GM21737 (cell line): ENCODE results near the gene AGBL1.

ENCODE experiments used
- ATAC-seq: cut with Tn5 transposase; IDR thresholded peaks from one replicate; pipeline ENCODE4 v1.9.1; 2021; ENCODE audit warnings: mild to moderate bottlenecking, moderate library complexity; ENCODE audit not compliant: unreplicated experiment

The AGBL1 gene

DNA sequence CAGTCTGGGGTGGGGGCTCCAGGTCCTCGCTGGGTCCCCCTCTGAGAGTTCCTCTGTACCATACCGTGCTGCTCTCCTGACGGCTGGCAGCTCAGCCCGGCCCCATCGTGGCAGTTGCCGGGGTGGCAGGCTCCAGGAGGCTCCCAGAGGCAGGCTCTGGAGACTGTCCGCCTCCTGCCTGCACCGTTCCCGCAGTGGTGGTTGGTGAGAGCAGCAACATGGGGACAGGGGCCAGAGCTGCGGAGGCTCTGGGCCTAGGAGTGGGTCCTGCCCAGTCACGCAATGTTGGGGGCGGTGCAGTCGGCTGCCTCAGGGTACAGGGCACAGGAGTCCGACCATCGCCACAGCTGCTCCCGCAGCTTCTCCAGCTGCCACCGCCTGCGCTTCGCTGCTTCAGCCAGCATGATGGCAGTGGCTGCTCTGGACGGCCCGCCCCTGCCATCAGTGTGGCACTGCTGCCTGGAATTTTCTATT is 492.7 kb downstream of the AGBL1 start:
- no peak for ATAC-seq

DNA sequence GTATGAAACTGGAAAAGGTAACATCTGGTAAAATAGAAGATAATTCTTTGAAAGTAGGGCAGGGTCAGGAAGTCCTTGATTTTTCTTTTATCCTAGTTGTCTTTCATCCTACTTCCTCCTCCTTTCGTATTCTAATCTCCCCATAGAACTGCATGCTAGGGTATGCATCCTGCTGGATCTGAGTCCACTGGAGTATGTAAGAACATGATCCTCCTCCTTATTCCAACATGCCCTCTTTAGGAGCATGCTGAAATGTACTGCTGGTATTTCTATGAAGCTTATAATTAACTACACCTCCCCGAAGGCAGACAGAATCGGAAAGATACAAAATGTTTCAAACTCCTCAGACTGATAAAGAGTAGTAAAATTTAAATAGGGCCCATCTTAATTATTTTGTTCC is 493.8 kb downstream of the AGBL1 start:
- ATAC-seq, result no peak

DNA sequence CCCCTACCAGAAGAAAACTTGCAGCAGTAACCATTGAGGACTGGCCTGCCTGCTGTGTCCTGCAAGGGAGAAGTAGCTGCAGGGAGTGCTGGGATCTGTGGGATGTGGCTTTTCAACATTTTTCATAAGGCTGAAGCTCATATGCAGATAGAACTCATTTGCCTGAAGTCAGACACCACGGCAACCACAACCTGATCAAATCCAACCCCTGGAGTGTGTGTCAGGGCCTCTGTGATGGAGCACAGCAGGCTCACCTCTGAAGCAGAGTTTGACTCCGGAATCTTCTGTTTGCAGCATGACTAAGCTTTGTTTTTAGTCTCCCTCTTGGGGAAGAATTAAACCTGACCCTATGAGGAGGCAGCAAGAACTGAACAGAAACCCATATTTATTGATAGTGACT is 508.7 kb downstream of the AGBL1 start:
- ATAC-seq, result no peak

GRCh38 chr15:86590461-86590860 is 510.8 kb downstream of the AGBL1 start:
- ATAC-seq, result no peak

DNA sequence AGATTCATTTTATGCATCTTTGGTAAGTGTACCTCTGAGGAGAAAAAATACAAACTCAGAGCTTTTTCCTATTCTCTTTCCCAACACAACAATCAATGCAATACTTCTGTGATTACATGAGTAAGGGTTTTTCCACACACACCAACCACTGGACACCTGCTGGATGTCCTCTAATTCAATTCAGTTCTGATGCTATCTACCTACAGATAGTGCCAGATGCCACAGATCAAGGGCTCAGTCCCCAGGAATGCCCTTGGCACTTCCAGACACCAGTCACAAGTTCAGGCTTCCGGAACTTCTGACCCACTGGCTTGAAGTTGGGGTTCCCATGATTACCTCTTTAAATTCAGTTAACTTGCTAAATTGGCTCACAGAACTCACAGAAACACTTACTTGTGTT is 511.5 kb downstream of the AGBL1 start:
- ATAC-seq, result no peak

DNA sequence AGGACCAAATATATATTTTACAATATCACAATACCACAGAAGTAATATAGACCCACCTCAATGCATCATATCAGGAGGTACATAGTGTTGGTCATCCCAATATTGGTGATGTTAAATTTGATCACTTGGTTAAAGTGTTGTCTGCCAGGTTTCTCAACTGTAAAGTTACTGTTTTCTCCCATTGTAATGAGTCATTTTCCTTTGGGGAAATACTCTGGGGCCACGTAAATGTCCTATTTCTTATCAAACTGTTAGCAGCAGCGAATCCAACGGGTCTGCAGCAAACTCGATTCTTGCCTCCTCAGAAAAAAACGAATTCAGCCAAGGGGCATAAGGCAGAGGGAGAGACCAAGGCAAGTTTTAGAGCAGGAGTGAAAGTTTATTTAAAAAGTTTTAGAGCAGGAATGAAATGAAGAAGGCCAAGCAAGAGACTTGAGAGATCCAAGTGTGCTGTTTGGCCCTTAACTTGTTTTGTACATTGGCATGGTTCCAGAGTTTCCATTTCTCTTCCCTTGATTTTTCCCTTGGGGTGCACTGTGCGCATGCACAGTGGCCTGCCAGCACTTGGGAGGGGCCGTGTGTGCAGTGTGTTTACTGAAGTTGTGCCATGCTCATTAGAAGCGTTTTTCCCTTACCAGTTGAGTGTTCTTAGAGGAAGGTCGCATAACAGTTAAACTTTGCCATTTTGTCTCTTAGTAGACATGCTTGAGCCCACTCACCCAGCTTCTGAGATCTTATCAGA is 512.5 kb downstream of the AGBL1 start:
- no peak for ATAC-seq

DNA sequence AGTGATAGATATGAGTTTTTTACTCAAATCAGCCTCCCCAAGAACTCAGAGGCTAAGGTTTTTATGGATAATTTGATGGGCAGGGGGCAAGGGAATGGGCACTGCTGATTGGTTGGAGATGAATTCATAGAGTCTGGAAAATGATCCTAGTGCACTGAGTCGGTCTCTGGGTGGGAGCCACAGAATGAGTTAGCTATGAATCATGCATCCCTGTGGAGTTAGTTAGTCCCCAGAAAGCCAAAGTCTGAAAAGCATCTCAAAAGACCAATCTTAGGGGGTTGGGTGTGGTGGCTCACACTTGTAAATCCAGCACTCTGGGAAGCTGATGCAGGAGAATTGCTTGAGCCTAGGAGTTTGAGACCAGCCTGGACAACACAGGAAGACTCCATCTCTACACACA is 516.1 kb downstream of the AGBL1 start:
- ATAC-seq, result no peak

DNA sequence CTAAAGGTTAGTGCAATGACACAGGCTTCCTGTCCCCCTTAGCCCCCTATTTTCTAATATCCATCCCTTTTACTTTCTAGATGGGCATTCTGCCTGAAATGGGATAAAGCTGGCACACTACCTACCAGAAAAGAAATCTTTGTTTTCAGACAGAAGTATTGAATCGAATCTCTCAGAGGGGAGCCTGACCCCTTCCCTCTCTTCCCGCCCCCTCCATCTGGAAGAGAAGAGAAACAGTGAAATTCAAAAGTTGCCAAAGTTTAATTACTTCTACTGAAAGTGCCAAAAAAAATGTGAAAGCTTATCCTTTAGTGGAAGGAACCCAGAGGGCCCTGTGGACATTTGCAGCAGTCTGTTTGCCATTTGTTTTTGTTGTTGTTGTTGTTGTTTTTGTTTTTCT is 523.8 kb downstream of the AGBL1 start:
- no peak for ATAC-seq

GRCh38 chr15:86608461-86609205 is 529.0 kb downstream of the AGBL1 start:
- ATAC-seq, result no peak

- no peak for ATAC-seq
Observed at GRCh38 chr15:86609275-86609674, 529.6 kb downstream of the AGBL1 start.

- ATAC-seq, result no peak
Observed at GRCh38 chr15:86610038-86610437, 530.4 kb downstream of the AGBL1 start.

GRCh38 chr15:86611417-86612040 is 531.9 kb downstream of the AGBL1 start:
- ATAC-seq, result no peak

DNA sequence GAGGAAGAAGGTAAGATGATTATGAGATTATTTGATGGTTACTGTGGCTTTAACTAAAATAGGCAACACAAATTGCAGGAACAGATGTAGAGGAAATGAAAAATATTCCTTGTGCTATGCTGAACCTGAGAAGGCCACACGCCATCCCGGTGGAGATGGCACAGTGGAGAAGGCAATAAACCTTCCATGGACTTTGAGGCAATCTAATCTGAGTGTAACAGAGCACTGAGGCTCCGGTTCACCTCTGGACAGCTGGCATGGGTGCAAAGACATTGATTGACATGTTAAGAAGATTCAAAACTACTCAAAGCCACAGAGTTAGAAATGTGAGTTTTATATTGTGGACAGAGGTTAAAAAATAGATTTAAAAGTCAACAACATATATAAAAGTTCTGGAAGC is 535.7 kb downstream of the AGBL1 start:
- ATAC-seq, result no peak

GRCh38 chr15:86615816-86616215 is 536.1 kb downstream of the AGBL1 start:
- ATAC-seq, result no peak

DNA sequence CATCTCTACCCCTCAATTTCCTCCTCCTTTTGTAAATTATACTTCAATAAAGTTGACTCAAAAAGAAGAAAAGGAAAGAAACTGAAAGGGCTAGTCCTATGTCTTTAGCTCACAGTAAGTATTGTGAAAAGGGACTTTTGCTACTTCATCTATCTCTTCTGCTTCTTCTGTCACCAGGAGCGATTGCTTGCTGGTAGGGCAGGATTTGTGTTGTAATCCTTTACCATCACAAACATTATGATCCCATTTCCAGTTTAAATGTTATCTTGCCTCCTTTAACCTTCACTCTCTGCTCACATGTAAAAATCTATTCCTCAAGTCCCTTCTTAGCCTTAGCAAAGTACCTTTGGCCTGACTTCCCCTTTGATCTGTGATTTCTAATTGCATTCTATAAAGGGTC is 537.1 kb downstream of the AGBL1 start:
- no peak for ATAC-seq

DNA sequence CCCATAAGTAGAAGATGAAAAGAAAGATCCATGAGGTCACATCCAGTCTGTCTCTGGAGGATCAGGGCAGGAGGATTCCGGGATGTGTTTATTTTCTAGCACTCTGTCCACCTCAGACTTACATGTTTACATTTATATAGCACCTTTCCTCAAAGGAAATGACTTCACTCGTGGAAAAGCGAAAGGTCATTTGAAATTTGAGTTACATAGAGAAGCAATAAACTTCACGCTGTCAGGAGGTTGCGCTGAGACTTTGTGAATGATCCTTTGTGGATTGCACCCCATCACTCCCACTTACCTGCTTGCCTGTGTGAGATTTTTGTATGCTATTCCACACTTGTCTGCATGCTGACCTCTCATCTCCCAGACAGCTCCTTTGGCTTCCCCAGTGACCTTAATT is 540.5 kb downstream of the AGBL1 start:
- no peak for ATAC-seq

- no peak for ATAC-seq
Observed at GRCh38 chr15:86620641-86621349, 541.1 kb downstream of the AGBL1 start.

GRCh38 chr15:86623236-86623635 is 543.6 kb downstream of the AGBL1 start:
- ATAC-seq, result no peak

GRCh38 chr15:86624261-86625036 is 544.8 kb downstream of the AGBL1 start:
- no peak for ATAC-seq
